HepG2 (cell line): ENCODE data around the gene ZMIZ1. TPM values are rescaled to one million over a fixed set of nuclear protein-coding genes. Genes with fewer than 3 reads are reported as not detected.

Experiments used
- ATF7 ChIP-seq, 2 experiments: fragments of 450-650 bp in 1 of 2; sonication (generic) in 1 of 2; formaldehyde crosslinking in 1 of 2; IDR thresholded peaks; 2 replicates each; pipeline versions ENCODE4 v1.4.0 to v1.6.1; 2016 to 2020; ENCODE audit warnings: antibody characterized with exemption in 1 of 2, mild to moderate bottlenecking in 1 of 2, missing genetic modification reagents in 1 of 2
- HNF4G ChIP-seq, 2 experiments: sonication (generic) in 1 of 2; formaldehyde crosslinking in 1 of 2; IDR thresholded peaks; 2 replicates each; pipeline versions ENCODE4 v1.4.0 to v1.6.1; 2011 to 2020; ENCODE audit warnings: borderline replicate concordance in 2 of 2, low read depth in 2 of 2, mild to moderate bottlenecking in 2 of 2, low read length in 1 of 2, missing genetic modification reagents in 1 of 2, moderate library complexity in 1 of 2
- MLXIP ChIP-seq: sonication (generic); formaldehyde crosslinking; IDR thresholded peaks from 2 replicates; pipeline ENCODE4 v1.9.0; 2021; ENCODE audit warnings: missing genetic modification reagents, borderline replicate concordance
- NFYC ChIP-seq: IDR thresholded peaks from 2 replicates; pipeline ENCODE4 v1.6.1; 2016; ENCODE audit warnings: missing genetic modification reagents, missing compliant biosample characterization
- PHB2 ChIP-seq: fragments of 450-650 bp; IDR thresholded peaks from 2 replicates; pipeline ENCODE4 v1.6.1; 2018; ENCODE audit not compliant: partially characterized antibody
- PHF8 ChIP-seq: sonication (generic); formaldehyde crosslinking; IDR thresholded peaks from 2 replicates; pipeline ENCODE4 v1.5.0; 2020; ENCODE audit warnings: missing genetic modification reagents
- RNF219 ChIP-seq: sonication (generic); formaldehyde crosslinking; IDR thresholded peaks from 2 replicates; pipeline ENCODE4 v1.5.0; 2020; ENCODE audit warnings: mild to moderate bottlenecking, missing genetic modification reagents
- SIN3A ChIP-seq: IDR thresholded peaks from 2 replicates; pipeline ENCODE4 v1.6.1; 2011; ENCODE audit warnings: low read depth, mild to moderate bottlenecking, control low read depth, low read length, borderline replicate concordance
- SMAD9 ChIP-seq: sonication (generic); formaldehyde crosslinking; IDR thresholded peaks from 2 replicates; pipeline ENCODE4 v1.5.1; 2020; ENCODE audit warnings: mild to moderate bottlenecking, missing genetic modification reagents
- SNAPC5 ChIP-seq: sonication (generic); formaldehyde crosslinking; IDR thresholded peaks from 2 replicates; pipeline ENCODE4 v1.8.1; 2023; ENCODE audit warnings: mild to moderate bottlenecking, missing genetic modification reagents, borderline replicate concordance
- ZMAT3 ChIP-seq: sonication (generic); formaldehyde crosslinking; conservative IDR thresholded peaks from 2 replicates; pipeline ENCODE4 v1.7.0; 2021; ENCODE audit warnings: missing genetic modification reagents
- ZNF275 ChIP-seq: sonication (generic); formaldehyde crosslinking; IDR thresholded peaks from 2 replicates; pipeline ENCODE4 v1.8.0; 2022; ENCODE audit warnings: missing genetic modification reagents, mild to moderate bottlenecking, inconsistent platforms, borderline replicate concordance
- ZNF414 ChIP-seq: sonication (generic); formaldehyde crosslinking; IDR thresholded peaks from 2 replicates; pipeline ENCODE4 v1.5.0; 2020; ENCODE audit warnings: missing genetic modification reagents
- ZNF609 ChIP-seq: sonication (generic); formaldehyde crosslinking; IDR thresholded peaks from 2 replicates; pipeline ENCODE4 v1.4.0; 2020; ENCODE audit warnings: mild to moderate bottlenecking, missing genetic modification reagents, borderline replicate concordance
- ZSCAN31 ChIP-seq: sonication (generic); formaldehyde crosslinking; IDR thresholded peaks from 2 replicates; pipeline ENCODE4 v1.5.0; 2020; ENCODE audit warnings: low read depth, mild to moderate bottlenecking, missing genetic modification reagents
- polyA plus RNA-seq, 8 experiments: library from polyadenylated mRNA; depleted of rRNA in 3 of 8; stranded (reverse) in 7 of 8; unstranded in 1 of 8; fragments of >200 nt; fragmentation: Illumina TruSeq in 4 of 8; extraction: Trizol in 4 of 8; gene quantifications; 2 replicates each; pipeline versions ENCODE4 v1.2.1 to v1.2.3, GENCODE V29; 2011 to 2016; ENCODE audit warnings: low read depth in 4 of 8, missing spikeins in 1 of 8, mixed read lengths in 1 of 8; ENCODE audit not compliant: insufficient read depth in 1 of 8
- total RNA-seq, 5 experiments: library from RNA; depleted of rRNA; stranded (reverse); fragments of >200 nt; fragmentation: Illumina TruSeq; extraction: Trizol; gene quantifications; 2 replicates each; pipeline ENCODE4 v1.2.3, GENCODE V29; 2016; ENCODE audit warnings: low read depth in 1 of 5

The ZMIZ1 gene
- total and polyA plus RNA-seq, 2 of the 13 experiments (the other 11 are each of a cell fraction or from before 2014, with no cell fraction given) = 5.3 to 10.2 TPM

GRCh38 chr10:79105150-79105739, 36.5 kb downstream of the ZMIZ1 start (continued):
- peak; percentile 33; the same call in 1 of the 2 replicates for TF ChIP-seq ZNF609
- TF ChIP-seq ZSCAN31 (CRISPR knock-in tag) = no peak
- TF ChIP-seq SNAPC5 (CRISPR knock-in tag) = no peak
- TF ChIP-seq ATF7 (IDR thresholded peaks at IDR 0.05) = no peak
- TF ChIP-seq ATF7 (CRISPR knock-in tag; IDR thresholded peaks at IDR 0.05) = no peak; the same call in 1 of the 2 replicates
- no peak for TF ChIP-seq MLXIP
- peak; percentile 68; the same call in 1 of the 2 replicates for TF ChIP-seq ZNF414 (CRISPR knock-in tag)
- no peak for TF ChIP-seq PHF8 (CRISPR knock-in tag)
- no peak for TF ChIP-seq NFYC
- no peak for TF ChIP-seq PHB2
- TF ChIP-seq ZMAT3 (CRISPR knock-in tag) = 0 out of 2 replicates have a peak, but pooled peaks have one; percentile 79
- 0 out of 2 replicates have a peak, but pooled peaks have one; percentile 29 for TF ChIP-seq SIN3A
- TF ChIP-seq ZNF275 = no peak
- no peak for TF ChIP-seq HNF4G (IDR thresholded peaks at IDR 0.05; ENCODE audit: borderline replicate concordance, low read depth, low read length)
- peak; percentile 62; the same call in 1 of the 2 replicates for TF ChIP-seq HNF4G (CRISPR knock-in tag; IDR thresholded peaks at IDR 0.05; ENCODE audit: borderline replicate concordance, low read depth)
- TF ChIP-seq RNF219 = no peak
- TF ChIP-seq SMAD9 (CRISPR knock-in tag) = no peak
